DOHH2 (cell line): ENCODE data around the gene KIR2DL3.
"Not testable (repeated sequence)": the region's sequence is repeated elsewhere in the genome, so short reads cannot be mapped to it uniquely, and the experiment has no call there.

ENCODE experiments used
- H3F3A ChIP-seq: fragments of 200-600 bp; sonication (generic), shearing (Covaris generic); 2 replicates; pipeline ENCODE4 v1.6.0; 2016; ENCODE audit warnings: antibody characterized with exemption, mild to moderate bottlenecking; ENCODE audit not compliant: control insufficient read depth, insufficient read depth
- H3K27ac ChIP-seq: fragments of 200-600 bp; sonication (generic); 2 replicates; pipeline ENCODE4 v1.5.1; 2014; ENCODE audit warnings: low read depth, mild to moderate bottlenecking, low read length, moderate library complexity
- H3K27me3 ChIP-seq: fragments of 200-600 bp; sonication (generic); 2 replicates; pipeline ENCODE4 v1.6.1; 2014; ENCODE audit warnings: mild to moderate bottlenecking, low read length, mixed read lengths; ENCODE audit not compliant: control insufficient read depth
- H3K36me3 ChIP-seq: fragments of 200-600 bp; sonication (generic); 2 replicates; pipeline ENCODE4 v1.6.1; 2014; ENCODE audit warnings: mild to moderate bottlenecking, low read length, moderate library complexity, mixed read lengths; ENCODE audit not compliant: control insufficient read depth
- H3K4me1 ChIP-seq: fragments of 200-600 bp; sonication (generic); 2 replicates; pipeline ENCODE4 v1.6.1; 2014; ENCODE audit warnings: mild to moderate bottlenecking, low read length, mixed read lengths; ENCODE audit not compliant: control insufficient read depth
- H3K4me2 ChIP-seq: fragments of 200-600 bp; sonication (generic); 2 replicates; pipeline ENCODE4 v1.6.0; 2014; ENCODE audit warnings: mild to moderate bottlenecking, low read length, moderate library complexity
- H3K4me3 ChIP-seq: fragments of 200-600 bp; sonication (generic); 2 replicates; pipeline ENCODE4 v1.5.1; 2014; ENCODE audit warnings: mild to moderate bottlenecking, low read length, mixed read lengths
- H3K79me2 ChIP-seq: fragments of 200-600 bp; sonication (generic); 2 replicates; pipeline ENCODE4 v1.6.1; 2014; ENCODE audit warnings: mild to moderate bottlenecking, low read length, mixed read lengths; ENCODE audit not compliant: control insufficient read depth
- H3K9me2 ChIP-seq: fragments of 200-600 bp; sonication (generic); replicated peaks from 2 replicates; pipeline ENCODE4 v1.6.1; 2014; ENCODE audit warnings: mild to moderate bottlenecking, low read length, mixed read lengths; ENCODE audit not compliant: control insufficient read depth
- H3K9me3 ChIP-seq: fragments of 200-600 bp; sonication (generic); 2 replicates; pipeline ENCODE4 v1.6.1; 2014; ENCODE audit warnings: antibody characterized with exemption, low read length, mixed read lengths; ENCODE audit not compliant: control insufficient read depth, insufficient read depth
- H4K20me1 ChIP-seq: fragments of 200-600 bp; sonication (generic); 2 replicates; pipeline ENCODE4 v1.6.0; 2014; ENCODE audit warnings: low read depth, mild to moderate bottlenecking, antibody characterized with exemption, low read length, moderate library complexity; ENCODE audit not compliant: control insufficient read depth, insufficient read depth
- CTCF ChIP-seq: fragments of 200-600 bp; sonication (generic); IDR thresholded peaks from one replicate; pipeline ENCODE4 v1.5.1; 2014; ENCODE audit warnings: antibody characterized with exemption, mild to moderate bottlenecking, low read depth, low read length; ENCODE audit not compliant: poor library complexity, severe bottlenecking
- EZH2phosphoT487 ChIP-seq: fragments of 200-600 bp; sonication (generic); IDR thresholded peaks from 2 replicates; pipeline ENCODE4 v1.6.1; 2017; ENCODE audit warnings: borderline replicate concordance, mild to moderate bottlenecking, antibody characterized with exemption, low read length, moderate library complexity, mixed read lengths

The KIR2DL3 gene

GRCh38 chr19:54738306-54738705, at the start of gene KIR2DL3:
KIR2DL3 (plus strand) TSS chr19:54738513; CDS start chr19:54738546, 33 bp downstream.
- not testable (repeated sequence) for H3F3A ChIP-seq, H3K4me3 ChIP-seq, H3K4me1 ChIP-seq, H3K79me2 ChIP-seq, H3K9me2 ChIP-seq, H3K27ac ChIP-seq, H3K27me3 ChIP-seq, H3K9me3 ChIP-seq, H4K20me1 ChIP-seq, H3K36me3 ChIP-seq, H3K4me2 ChIP-seq

GRCh38 chr19:54691582-54692297, 46.6 kb upstream of the KIR2DL3 start:
- Histone ChIP-seq H3K4me2 (no peak overlapping the region), H3K79me2 (no peaks in the 10 kb centered on the region), H3K27me3 (peaks cover 11% of the 10 kb centered on the region; the same call in 1 of the 2 replicates)

GRCh38 chr19:54692298-54692615, 46.1 kb upstream of the KIR2DL3 start:
- Histone ChIP-seq H3K4me2 (no peak overlapping the region), H3K36me3 (no peaks in the 10 kb centered on the region), H4K20me1 (no peaks in the 10 kb centered on the region), H3K79me2 (no peaks in the 10 kb centered on the region), H3F3A (no peaks in the 10 kb centered on the region), H3K27ac (no peak overlapping the region), H3K4me3 (no peak overlapping the region), H3K9me2 (no peaks in the 10 kb centered on the region), H3K4me1 (no peaks in the 10 kb centered on the region), H3K9me3 (no peaks in the 10 kb centered on the region), H3K27me3 (peaks cover 11% of the 10 kb centered on the region; the same call in 1 of the 2 replicates)
- TF ChIP-seq CTCF (no peak), EZH2phosphoT487 (no peak)

More at GRCh38 chr19:54691582-54692297, 46.6 kb upstream of the KIR2DL3 start:
- TF ChIP-seq CTCF (no peak), EZH2phosphoT487 (no peak)
- Histone ChIP-seq H3K27ac (no peak overlapping the region), H3K9me3 (no peaks in the 10 kb centered on the region), H3K4me1 (no peaks in the 10 kb centered on the region), H4K20me1 (no peaks in the 10 kb centered on the region), H3F3A (no peaks in the 10 kb centered on the region), H3K36me3 (no peaks in the 10 kb centered on the region), H3K4me3 (no peak overlapping the region), H3K9me2 (no peaks in the 10 kb centered on the region)

- Histone ChIP-seq H3K36me3 (no peaks in the 10 kb centered on the region), H3K9me2 (no peaks in the 10 kb centered on the region), H4K20me1 (no peaks in the 10 kb centered on the region), H3F3A (no peaks in the 10 kb centered on the region), H3K4me1 (no peaks in the 10 kb centered on the region), H3K27ac (no peak overlapping the region), H3K4me3 (no peak overlapping the region), H3K4me2 (no peak overlapping the region), H3K27me3 (peaks cover 4% of the 10 kb centered on the region; the same call in 1 of the 2 replicates), H3K79me2 (no peaks in the 10 kb centered on the region), H3K9me3 (no peaks in the 10 kb centered on the region)
- no peak for TF ChIP-seq CTCF
- no peak for TF ChIP-seq EZH2phosphoT487
Measured at GRCh38 chr19:54694648-54695047, 43.7 kb upstream of the KIR2DL3 start.
